IPS-11a (cell line): ENCODE results near the gene PPP1R9A.
A peak's percentile ranks its signal among the peaks of the same experiment; 100 is the strongest.

Experiments used
- H3K4me3 ChIP-seq: one replicate; pipeline ENCODE4 v1.5.1; 2013; ENCODE audit warnings: low read depth, low read length, control low read depth

Gene PPP1R9A

GRCh38 chr7:94907026-94907810 is at the start of gene PPP1R9A:
TSS of gene PPP1R9A (plus strand) at chr7:94907594. CDS start at chr7:94910114, 2,520 bp downstream.
- peak within 1 kb of the TSS; percentile 60 for H3K4me3 ChIP-seq

GRCh38 chr7:94871132-94871531 is 36.3 kb upstream of the PPP1R9A start:
- no peak overlapping the region for H3K4me3 ChIP-seq

- H3K4me3 ChIP-seq, result no peak overlapping the region
Measured at GRCh38 chr7:94873239-94873638, 34.2 kb upstream of the PPP1R9A start.

- H3K4me3 ChIP-seq, result no peak overlapping the region
Measured at GRCh38 chr7:94874036-94874785, 33.2 kb upstream of the PPP1R9A start.

GRCh38 chr7:94875201-94875600 is 32.2 kb upstream of the PPP1R9A start:
- H3K4me3 ChIP-seq, result no peak overlapping the region

GRCh38 chr7:94877731-94878670 is 29.4 kb upstream of the PPP1R9A start:
- no peak overlapping the region for H3K4me3 ChIP-seq

- H3K4me3 ChIP-seq, result no peak overlapping the region
Measured at GRCh38 chr7:94882891-94883290, 24.5 kb upstream of the PPP1R9A start.

- H3K4me3 ChIP-seq, result no peak overlapping the region
Measured at GRCh38 chr7:94883616-94884015, 23.8 kb upstream of the PPP1R9A start.

- no peak overlapping the region for H3K4me3 ChIP-seq
Measured at GRCh38 chr7:94888551-94888950, 18.8 kb upstream of the PPP1R9A start.

GRCh38 chr7:94888995-94889523 is 18.3 kb upstream of the PPP1R9A start:
- H3K4me3 ChIP-seq, result no peak overlapping the region

- H3K4me3 ChIP-seq, result no peak overlapping the region
Measured at GRCh38 chr7:94890216-94890615, 17.2 kb upstream of the PPP1R9A start.

- H3K4me3 ChIP-seq, result no peak overlapping the region
Measured at GRCh38 chr7:94893661-94894060, 13.7 kb upstream of the PPP1R9A start.

- no peak overlapping the region for H3K4me3 ChIP-seq
Measured at GRCh38 chr7:94897541-94897940, 9.9 kb upstream of the PPP1R9A start.

GRCh38 chr7:94898340-94898739 is 9.1 kb upstream of the PPP1R9A start:
- H3K4me3 ChIP-seq, result no peak overlapping the region

- no peak overlapping the region for H3K4me3 ChIP-seq
Measured at GRCh38 chr7:94901981-94902380, 5.4 kb upstream of the PPP1R9A start.

- no peak overlapping the region for H3K4me3 ChIP-seq
Measured at GRCh38 chr7:94903971-94904370, 3.4 kb upstream of the PPP1R9A start.

- no peak overlapping the region for H3K4me3 ChIP-seq
Measured at GRCh38 chr7:94904982-94905381, 2.4 kb upstream of the PPP1R9A start.

- no peak overlapping the region for H3K4me3 ChIP-seq
Measured at GRCh38 chr7:94906065-94906851, 1.1 kb upstream of the PPP1R9A start.

- H3K4me3 ChIP-seq, result peak overlapping the region; percentile 60
Measured at GRCh38 chr7:94907811-94908322, 473 bp downstream of the PPP1R9A start.
